Endothelial cell of umbilical vein (primary cell): ENCODE data around the gene ATG13. TPM values are rescaled to one million over a fixed set of nuclear protein-coding genes. Genes with fewer than 3 reads are reported as not detected.

Experiments
- BruUV-seq: library from RNA; stranded (reverse); fragments of 400-500 nt; replicated peaks from 2 replicates; lab custom pipeline; 2021; lab: Mats Ljungman, UMichigan
- CTCF ChIA-PET: fragments of 300-600, 350-600 bp; sonication (Branson Sonifier 250); formaldehyde crosslinking; loops from one replicate; lab custom pipeline; 2021; ENCODE audit warnings: antibody characterized with exemption, inconsistent platforms; lab: Charles Lee
- POLR2A ChIA-PET: fragments of 300-600, 350-600 bp; sonication (Branson Sonifier 250); formaldehyde crosslinking; loops from one replicate; lab custom pipeline; 2021; ENCODE audit warnings: antibody characterized with exemption, inconsistent platforms; lab: Charles Lee
- DNase-seq: peaks from one replicate; pipeline ENCODE4 v3.0.0-alpha.2; 2011; ENCODE audit warnings: low read depth, low spot score
- FAIRE-seq: peaks from 2 replicates; lab custom pipeline; 2011; peaks lifted over from hg19 to GRCh38; lab: Jason Lieb, UNC
- H2AFZ ChIP-seq: 2 replicates; pipeline ENCODE4 v1.6.0; 2012; ENCODE audit warnings: low read depth, low read length, control low read depth, inconsistent platforms
- H3K27ac ChIP-seq: 2 replicates; pipeline ENCODE4 v1.5.1; 2011; ENCODE audit warnings: low read depth, mild to moderate bottlenecking, control low read depth, low read length, moderate library complexity; ENCODE audit not compliant: insufficient read depth
- H3K27me3 ChIP-seq, 2 experiments: 2 replicates each; pipeline versions ENCODE4 v1.6.0 to v1.6.1; 2011; ENCODE audit warnings: low read length in 2 of 2, mixed read lengths in 1 of 2; ENCODE audit not compliant: control insufficient read depth in 2 of 2, insufficient read depth in 2 of 2
- H3K36me3 ChIP-seq, 2 experiments: 2 replicates in 1 of 2; 3 replicates in 1 of 2; pipeline ENCODE4 v1.5.1; 2011; ENCODE audit warnings: low read length in 2 of 2, mild to moderate bottlenecking in 1 of 2, moderate library complexity in 1 of 2; ENCODE audit not compliant: control insufficient read depth in 2 of 2, insufficient read depth in 2 of 2; ENCODE audit errors: extremely low read depth in 1 of 2
- H3K4me1 ChIP-seq: 3 replicates; pipeline ENCODE4 v1.5.1; 2011; ENCODE audit warnings: mild to moderate bottlenecking, low read length; ENCODE audit not compliant: control insufficient read depth, insufficient read depth; ENCODE audit errors: extremely low read depth
- H3K4me2 ChIP-seq: 2 replicates; pipeline ENCODE4 v1.6.1; 2011; ENCODE audit warnings: low read length, control low read depth, mixed read lengths; ENCODE audit not compliant: insufficient read depth
- H3K4me3 ChIP-seq, 3 experiments: fragments of 200-600 bp in 1 of 3; sonication (generic), shearing (Covaris generic) in 1 of 3; replicated peaks in 1 of 3; 2 replicates each; pipeline ENCODE4 v1.5.1; 2011 to 2016; ENCODE audit warnings: control low read depth in 3 of 3, low read length in 3 of 3, mild to moderate bottlenecking in 2 of 3, inconsistent platforms in 1 of 3, low read depth in 1 of 3, moderate library complexity in 1 of 3; ENCODE audit not compliant: insufficient read depth in 1 of 3
- H3K79me2 ChIP-seq: 2 replicates; pipeline ENCODE4 v1.6.0; 2012; ENCODE audit warnings: low read length, inconsistent platforms; ENCODE audit not compliant: control insufficient read depth, insufficient read depth
- H3K9ac ChIP-seq: replicated peaks from 2 replicates; pipeline ENCODE3; 2011; ENCODE audit warnings: low read length, control low read depth; ENCODE audit not compliant: insufficient read depth; ENCODE audit errors: extremely low read depth
- H3K9me1 ChIP-seq: replicated peaks from 3 replicates; pipeline ENCODE4 v1.6.0; 2011; ENCODE audit warnings: mild to moderate bottlenecking, low read length; ENCODE audit not compliant: control insufficient read depth, insufficient read depth; ENCODE audit errors: extremely low read depth
- H3K9me3 ChIP-seq: replicated peaks from 2 replicates; pipeline ENCODE4 v1.5.1; 2012; ENCODE audit warnings: low read length, inconsistent platforms; ENCODE audit not compliant: control insufficient read depth, insufficient read depth
- H4K20me1 ChIP-seq: replicated peaks from 2 replicates; pipeline ENCODE3; 2011; ENCODE audit warnings: mild to moderate bottlenecking, low read length; ENCODE audit not compliant: control insufficient read depth, insufficient read depth; ENCODE audit errors: extremely low read depth
- CTCF ChIP-seq, 2 donors: IDR thresholded peaks; 1 replicate in 1 of 2; 2 replicates in 1 of 2; pipeline ENCODE4 v1.5.1; 2011; ENCODE audit warnings: low read length in 2 of 2, mild to moderate bottlenecking in 2 of 2, moderate library complexity in 2 of 2, control low read depth in 1 of 2, inconsistent platforms in 1 of 2, low read depth in 1 of 2; ENCODE audit not compliant: insufficient read depth in 1 of 2; ENCODE audit errors: extremely low read depth in 1 of 2
- EZH2 ChIP-seq: IDR thresholded peaks from 2 replicates; pipeline ENCODE4 v1.6.1; 2012; ENCODE audit warnings: borderline replicate concordance, low read depth, mild to moderate bottlenecking, moderate library complexity, low read length, inconsistent platforms; ENCODE audit not compliant: severe bottlenecking
- FOS ChIP-seq: IDR thresholded peaks from 2 replicates; pipeline ENCODE4 v1.6.1; 2011; ENCODE audit warnings: mild to moderate bottlenecking, low read length, moderate library complexity, borderline replicate concordance; ENCODE audit not compliant: insufficient read depth
- GATA2 ChIP-seq: IDR thresholded peaks from 2 replicates; pipeline ENCODE4 v1.7.0; 2011; ENCODE audit warnings: low read depth, mild to moderate bottlenecking, moderate library complexity, mixed read lengths, low read length; ENCODE audit not compliant: insufficient read length, insufficient read depth
- JUN ChIP-seq: IDR thresholded peaks from 2 replicates; pipeline ENCODE4 v1.6.1; 2011; ENCODE audit warnings: borderline replicate concordance, low read depth; ENCODE audit not compliant: insufficient read length, insufficient read depth
- MAX ChIP-seq: IDR thresholded peaks from 2 replicates; pipeline ENCODE4 v1.6.1; 2011; ENCODE audit not compliant: insufficient read depth, insufficient read length
- MYC ChIP-seq: IDR thresholded peaks from one replicate; pipeline ENCODE4 v1.6.1; 2011; ENCODE audit warnings: mild to moderate bottlenecking, low read depth, low read length
- POLR2A ChIP-seq: IDR thresholded peaks from 2 replicates; pipeline ENCODE4 v1.6.1; 2012; ENCODE audit warnings: low read depth, mild to moderate bottlenecking, control low read depth, low read length
- POLR2AphosphoS5 ChIP-seq: IDR thresholded peaks from 2 replicates; pipeline ENCODE4 v1.6.1; 2012; ENCODE audit warnings: low read depth, mild to moderate bottlenecking, control low read depth, low read length, moderate library complexity; ENCODE audit not compliant: insufficient read depth
- dilution Hi-C: fragments of 300-500 bp; cut with MboI; formaldehyde crosslinking; loops from one replicate; pipeline ENCODE4 v1.15.0; 2019; ENCODE audit warnings: low sequenced_read_pairs; ENCODE audit not compliant: extremely low pct_ligation_motif_present
- intact Hi-C: fragments of 100-400 bp; cut with micrococcal nuclease; formaldehyde crosslinking; loops from one replicate; pipeline ENCODE4 v1.10.0; 2022
- polyA plus RNA-seq, 4 experiments: library from polyadenylated mRNA; depleted of rRNA in 3 of 4; stranded (reverse) in 3 of 4; unstranded in 1 of 4; fragments of >200 nt; gene quantifications; 2 replicates each; pipeline versions ENCODE4 v1.2.1 to v1.2.3, GENCODE V29; 2011 to 2012; ENCODE audit warnings: missing spikeins in 1 of 4
- total RNA-seq: library from RNA; stranded (reverse); gene quantifications from 2 replicates; pipeline ENCODE4 v1.2.3, GENCODE V29; 2021

ATG13 gene
- total and polyA plus RNA-seq, 2 donors (not counting 3 experiments of a cell fraction or from before 2014, with no cell fraction given) = 60.1 to 66.5 TPM

- FAIRE-seq = no peak
- H3K27ac ChIP-seq = no peak overlapping the region
- intact Hi-C loops = no loop called here
- no peak overlapping the region for H2AFZ ChIP-seq
- ChIA-PET POLR2A (no interaction called here), CTCF (no interaction called here)
- dilution Hi-C loops = no loop called here
- no peak for TF ChIP-seq CTCF (IDR thresholded peaks at IDR 0.05; ENCODE audit: extremely low read depth in 1 of 2, insufficient read depth in 1 of 2, low read depth in 1 of 2, low read length in 2 of 2)
- no peak for TF ChIP-seq MYC
- no peak for TF ChIP-seq JUN
- no peak for TF ChIP-seq MAX
- no peak for TF ChIP-seq POLR2AphosphoS5
- TF ChIP-seq POLR2A = no peak
- no peak for TF ChIP-seq EZH2
- no peak for TF ChIP-seq FOS
- TF ChIP-seq GATA2 = no peak
- peaks cover 4 to 42% of the 10 kb centered on the region in 2 experiments for H3K36me3 ChIP-seq
- H4K20me1 ChIP-seq = no peaks in the 10 kb centered on the region
- H3K4me1 ChIP-seq = no peaks in the 10 kb centered on the region
- DNase-seq = no peak
- no peak overlapping the region for H3K9ac ChIP-seq
- no peak overlapping the region for H3K4me3 ChIP-seq
- BruUV-seq = no TSS peak
- no peaks in the 10 kb centered on the region for H3K9me1 ChIP-seq
- H3K27me3 ChIP-seq = no peaks in the 10 kb centered on the region
- no peaks in the 10 kb centered on the region for H3K9me3 ChIP-seq
- no peak overlapping the region for H3K4me2 ChIP-seq
- no peaks in the 10 kb centered on the region for H3K79me2 ChIP-seq
Observed at GRCh38 chr11:46675288-46675851, 58.0 kb downstream of the ATG13 start.
